ENCODE measurements around the gene AFP. TPM values are rescaled to one million over a fixed set of nuclear protein-coding genes. Genes with fewer than 3 reads are reported as not detected.

AFP gene
- total and polyA plus RNA-seq, 4 donors = 0.10 to 8.4 (median 3.5) TPM

Other genes starting within 250 kb of the AFP start
- 10 to 100 TPM; 73.2 to 99.9 TPM for gene ANKRD17, start 177.4 kb upstream of the AFP start, total RNA-seq
- 10 to 100 TPM; 67.0 to 74.6 TPM for gene ANKRD17, start 177.4 kb upstream of the AFP start, polyA plus RNA-seq (ENCODE audit: insufficient read length in 2 of 2)
- gene ALB, start 31.9 kb upstream of the AFP start, total RNA-seq = 10 to 100 TPM in 1 of 2 donors, 1 to 10 TPM in 1; 1.3 to 44.9 TPM
- gene ALB, start 31.9 kb upstream of the AFP start, polyA plus RNA-seq (ENCODE audit: insufficient read length in 2 of 2) = 1 to 10 TPM; 1.0 to 1.8 TPM
- not detected for gene AFM, start 45.5 kb downstream of the AFP start, total RNA-seq
- gene AFM, start 45.5 kb downstream of the AFP start, polyA plus RNA-seq (ENCODE audit: insufficient read length in 2 of 2) = not detected
- gene RASSF6, start 184.2 kb downstream of the AFP start, total RNA-seq = under 1 TPM; 0.28 to 0.89 TPM
- under 1 TPM; 0.30 to 0.35 TPM for gene RASSF6, start 184.2 kb downstream of the AFP start, polyA plus RNA-seq (ENCODE audit: insufficient read length in 2 of 2)